Activated T-helper 9 cell treated with anti-CD3 and anti-CD28 coated beads, Interleukin-2, amount 50 U/mL, for 16 hours (primary cell): ENCODE results near the gene CFAP99.

Experiments used
- DNase-seq: peaks from one replicate; pipeline ENCODE4 v3.0.0-alpha.2; 2020; ENCODE audit warnings: low read depth

Gene CFAP99

GRCh38 chr4:2390784-2391421, 27.9 kb upstream of the CFAP99 start:
- no peak for DNase-seq

DNA sequence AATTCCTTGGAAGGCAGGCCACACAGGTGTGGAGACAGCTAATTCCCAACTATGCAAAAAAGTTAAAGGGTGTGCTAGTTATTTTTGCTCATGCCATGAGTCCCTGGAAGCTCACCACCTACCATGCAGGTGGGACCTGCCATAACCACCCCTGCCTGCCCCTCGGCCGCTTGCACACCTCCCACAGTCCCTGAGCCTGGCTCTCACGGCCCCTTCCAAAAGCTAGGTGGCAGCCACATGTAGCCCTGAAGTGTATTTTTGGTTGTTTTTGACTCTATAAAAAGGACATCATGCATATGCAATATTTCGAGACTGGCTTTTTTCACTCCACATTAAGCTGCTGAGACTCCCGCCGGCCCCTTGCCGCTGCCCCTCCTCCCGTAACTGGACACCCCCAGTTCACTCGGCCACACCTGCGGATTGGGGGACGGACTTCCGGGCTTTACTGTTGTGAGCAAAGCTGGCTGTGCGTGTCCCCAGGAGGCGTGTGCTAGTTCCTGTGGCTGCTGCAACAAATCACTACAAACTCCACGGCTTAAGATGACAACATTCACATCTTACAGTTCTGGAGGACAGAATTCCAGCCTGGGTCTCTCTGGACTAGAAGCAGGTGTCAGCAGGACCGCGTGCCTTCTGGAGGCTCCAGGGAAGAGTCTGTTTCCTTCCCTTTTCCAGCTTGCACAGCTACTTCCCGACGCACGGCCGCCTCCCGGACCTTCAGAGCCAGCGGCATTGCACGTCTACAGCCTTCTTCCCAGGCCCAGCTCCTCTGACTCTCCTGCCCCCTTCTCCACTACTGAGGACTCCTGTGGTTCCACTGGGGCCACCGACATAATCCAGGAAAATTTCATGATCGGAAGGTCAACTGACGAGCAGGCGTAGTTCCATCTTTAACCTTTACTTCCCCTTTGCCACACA, 25.1 kb upstream of the CFAP99 start:
- DNase-seq, result no peak

DNA sequence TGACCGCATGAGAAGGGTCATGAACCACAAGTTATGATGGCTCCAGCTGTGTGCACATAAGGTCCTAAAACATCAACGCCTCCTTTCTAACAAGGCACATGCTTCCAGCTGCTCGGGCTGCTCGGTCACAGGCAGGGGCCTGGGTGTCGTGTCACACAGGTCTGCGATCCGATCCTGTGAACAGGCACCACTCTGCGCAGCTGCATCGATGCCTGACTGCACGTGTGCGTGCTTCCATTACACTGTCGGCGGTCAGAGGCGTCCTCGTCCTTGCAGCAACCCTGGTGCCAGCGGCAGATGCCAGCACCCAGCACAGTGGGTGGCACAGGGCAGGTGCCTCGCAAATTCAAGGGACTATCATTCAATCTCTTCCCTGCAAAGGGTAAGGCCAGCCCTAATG, 24.2 kb upstream of the CFAP99 start:
- no peak for DNase-seq

- DNase-seq, result no peak
Measured at GRCh38 chr4:2395038-2395437, 23.7 kb upstream of the CFAP99 start.

GRCh38 chr4:2395584-2395983, 23.2 kb upstream of the CFAP99 start:
- DNase-seq, result no peak

GRCh38 chr4:2396781-2397368, 21.9 kb upstream of the CFAP99 start:
- no peak for DNase-seq

DNA sequence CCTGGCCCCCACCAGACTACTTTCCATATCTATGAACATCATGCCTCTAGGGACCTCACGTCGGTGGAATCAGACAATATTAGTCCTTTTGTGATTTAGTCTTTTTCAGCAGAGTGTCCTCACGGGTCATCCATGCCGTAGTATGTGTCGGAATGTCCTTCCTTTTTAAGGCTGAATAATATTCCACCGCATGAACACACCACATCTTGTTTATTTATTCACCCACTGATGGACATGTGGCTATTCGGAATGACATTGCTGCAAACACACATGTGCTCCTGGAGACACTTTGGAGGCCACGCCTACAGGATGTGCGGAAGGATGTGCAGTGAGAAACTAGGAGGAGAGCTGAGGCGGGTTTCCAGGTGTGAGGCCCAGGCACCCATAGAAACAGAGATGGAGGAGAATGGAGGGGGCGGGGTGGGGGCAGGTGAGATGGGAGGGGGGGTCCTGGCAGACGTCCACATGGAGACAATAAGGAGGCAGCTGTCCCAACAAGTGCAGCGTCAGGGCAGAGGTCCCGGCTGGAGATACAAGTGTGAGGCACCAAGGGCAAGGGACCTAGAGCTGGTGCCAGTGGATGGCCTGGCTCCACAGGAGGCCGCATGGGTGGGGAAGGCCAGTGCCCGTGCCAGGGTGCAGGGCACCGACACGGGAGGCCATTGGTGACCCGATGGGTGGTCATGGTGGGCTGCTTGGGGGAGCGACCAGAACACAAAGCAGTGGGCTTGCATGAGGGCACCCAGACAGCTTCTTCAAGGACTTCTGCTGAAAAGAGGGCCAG, 21.0 kb upstream of the CFAP99 start:
- DNase-seq, result no peak

DNA sequence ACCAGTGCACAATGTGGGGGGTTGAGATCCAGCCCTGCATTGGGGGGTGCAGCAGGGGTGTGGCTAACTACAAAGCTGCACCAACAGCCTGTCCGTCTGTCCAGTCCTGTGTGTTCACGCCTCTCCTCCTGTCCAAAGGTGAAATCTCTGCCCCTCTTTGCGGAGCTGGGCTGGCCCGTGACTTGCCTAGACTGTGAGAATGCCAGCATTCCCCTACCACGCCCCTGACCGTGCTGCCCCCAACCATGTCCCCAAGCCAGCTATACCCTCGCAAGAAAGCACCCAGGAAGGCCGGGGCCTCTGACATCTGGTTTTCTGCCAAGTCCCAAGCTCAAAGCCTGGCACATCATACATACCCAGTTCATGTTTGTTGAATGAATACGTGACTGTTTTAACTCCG, 19.5 kb upstream of the CFAP99 start:
- DNase-seq, result no peak

DNA sequence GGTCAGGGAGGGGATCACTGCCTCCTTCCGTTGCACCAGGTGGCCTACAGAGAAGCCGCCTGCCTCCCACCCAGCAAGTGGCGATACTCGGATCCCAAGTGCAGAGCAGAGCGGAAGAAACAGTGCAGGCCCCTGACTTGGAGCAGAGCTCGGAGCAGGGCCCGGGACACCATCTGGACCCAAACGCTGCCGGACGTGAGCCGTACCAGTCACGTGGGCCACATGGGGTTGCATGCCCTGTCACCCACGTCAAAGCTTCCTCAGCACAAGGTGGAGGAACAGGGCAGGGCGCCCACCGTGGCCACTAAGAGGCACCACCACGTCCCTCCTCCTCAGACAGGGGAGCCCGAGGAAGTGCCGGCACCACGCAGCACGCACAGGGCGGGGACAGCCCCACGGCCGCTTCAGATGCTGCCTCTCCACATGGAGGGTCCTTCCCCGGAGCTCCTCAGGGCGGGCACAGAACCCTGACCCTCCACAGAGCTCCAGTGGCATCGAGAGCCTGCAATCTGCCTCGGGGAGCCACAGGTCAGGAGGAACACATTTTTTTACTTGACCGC, 19.0 kb upstream of the CFAP99 start:
- no peak for DNase-seq

DNA sequence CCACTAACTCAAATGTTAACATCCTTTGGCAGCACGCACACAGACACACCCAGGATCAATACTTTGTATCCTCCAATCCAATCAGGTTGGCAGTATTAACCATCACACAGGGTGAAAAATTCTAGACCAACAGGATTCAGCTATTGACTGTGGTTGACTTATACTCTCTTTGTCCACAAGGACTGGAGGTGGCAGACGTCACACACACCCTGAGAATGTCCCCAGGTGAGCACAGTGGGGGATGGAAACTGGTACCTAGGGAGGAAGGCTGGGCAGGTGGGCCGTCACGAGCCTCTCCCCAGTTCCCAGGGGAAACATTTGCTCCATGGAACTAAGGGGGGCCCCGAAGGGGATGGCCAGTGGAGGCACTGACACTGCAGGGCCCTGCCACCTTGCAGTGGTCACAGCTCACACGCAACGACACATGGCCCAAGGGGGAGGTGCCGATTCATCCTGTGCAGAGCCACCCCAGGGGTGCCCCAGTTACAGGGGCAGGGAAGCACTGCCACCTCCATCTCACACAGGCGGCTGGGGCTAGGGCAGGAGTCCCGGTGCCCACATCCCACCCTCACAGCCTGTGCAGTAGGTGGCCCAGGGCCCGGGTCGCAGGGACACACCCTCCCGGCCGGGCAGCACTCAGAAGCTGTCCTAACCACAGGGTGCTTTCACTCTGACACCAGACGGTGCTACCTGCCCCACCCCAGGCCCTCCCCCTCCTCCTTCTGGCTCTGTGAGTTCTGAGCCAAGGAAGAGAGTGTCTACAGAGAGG, 17.7 kb upstream of the CFAP99 start:
- no peak for DNase-seq

DNA sequence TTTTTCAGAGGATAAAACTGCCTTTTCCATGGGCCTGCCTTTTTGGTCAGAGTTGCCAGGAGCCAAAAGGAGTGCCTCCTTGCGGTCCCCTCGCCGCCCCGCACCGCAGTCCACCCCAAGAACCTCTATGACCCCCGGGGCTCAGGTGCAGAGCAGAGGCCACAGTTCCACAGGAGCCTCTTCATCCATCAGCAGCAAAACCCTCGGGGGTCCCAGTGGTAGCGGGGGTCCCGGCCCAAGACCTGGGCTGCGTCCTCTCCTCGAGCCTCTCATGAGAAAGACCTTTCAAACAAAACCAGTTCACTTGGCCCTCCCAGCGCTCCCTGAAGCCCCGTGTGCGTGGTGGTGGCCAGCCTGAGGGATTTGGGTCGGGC, 17.2 kb upstream of the CFAP99 start:
- DNase-seq, result no peak

DNA sequence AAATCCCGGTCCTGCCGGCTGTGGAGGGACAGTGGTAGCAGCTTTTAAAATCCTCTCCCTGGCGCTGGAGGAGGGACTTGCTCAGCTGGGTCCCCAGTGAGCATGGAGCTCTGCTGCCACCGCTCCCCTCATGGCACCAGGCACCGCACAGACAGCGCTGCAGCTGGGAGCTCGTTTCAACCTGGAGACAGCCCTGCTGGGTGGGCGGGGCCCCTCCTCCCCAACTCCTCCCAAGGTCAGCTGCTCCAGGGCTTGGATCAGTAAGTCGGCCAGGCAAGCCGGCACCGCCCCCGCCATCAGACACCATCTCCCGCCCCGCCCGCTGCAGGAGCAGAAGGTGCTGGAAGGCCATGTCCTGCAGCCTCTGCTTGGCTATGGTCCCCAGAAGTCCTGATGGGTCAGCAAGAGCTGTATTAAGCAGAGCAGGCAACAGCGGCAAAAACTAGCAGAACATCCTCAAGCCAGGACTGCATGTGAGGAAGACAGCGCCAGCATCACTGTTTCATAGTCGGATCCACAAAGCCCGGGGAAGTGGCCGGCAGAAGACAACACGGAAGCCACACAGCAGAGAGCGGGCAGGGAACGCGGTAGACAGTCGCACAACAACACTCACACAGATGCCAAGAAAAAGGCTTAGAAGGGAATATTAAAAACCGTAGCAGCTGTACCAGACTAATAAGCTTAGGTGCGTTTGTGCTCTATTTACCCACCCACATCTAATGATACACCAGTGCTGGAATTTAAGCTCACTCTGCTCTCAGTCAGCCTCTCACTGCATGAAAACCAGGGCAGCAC, 16.5 kb upstream of the CFAP99 start:
- no peak for DNase-seq

DNA sequence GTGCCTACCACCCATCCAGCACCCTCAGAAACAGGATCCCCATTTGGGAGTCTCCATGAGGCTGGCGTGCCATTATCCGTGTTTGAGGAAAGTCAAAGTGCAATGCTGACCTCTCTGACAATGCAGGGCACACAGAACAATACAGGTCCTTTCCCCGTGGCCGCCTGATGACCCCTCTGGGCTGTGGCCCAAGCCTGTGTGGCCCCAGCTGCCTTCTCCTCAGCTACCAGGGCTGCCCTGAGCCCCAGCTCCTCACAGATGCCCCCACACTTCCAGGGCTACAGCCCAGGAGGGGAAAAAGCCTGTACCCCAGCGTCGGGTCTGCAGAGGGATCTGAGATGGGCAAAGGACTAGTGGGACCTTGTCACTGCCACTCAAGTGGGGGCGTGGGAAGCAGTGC, 15.8 kb upstream of the CFAP99 start:
- no peak for DNase-seq

GRCh38 chr4:2406406-2406805, 12.3 kb upstream of the CFAP99 start:
- no peak for DNase-seq

GRCh38 chr4:2406920-2407319, 11.8 kb upstream of the CFAP99 start:
- DNase-seq, result no peak

- no peak for DNase-seq
Measured at GRCh38 chr4:2407991-2408342, 10.8 kb upstream of the CFAP99 start.

- DNase-seq, result no peak
Measured at GRCh38 chr4:2408401-2408958, 10.3 kb upstream of the CFAP99 start.

GRCh38 chr4:2408976-2409375, 9.8 kb upstream of the CFAP99 start:
- DNase-seq, result no peak

DNA sequence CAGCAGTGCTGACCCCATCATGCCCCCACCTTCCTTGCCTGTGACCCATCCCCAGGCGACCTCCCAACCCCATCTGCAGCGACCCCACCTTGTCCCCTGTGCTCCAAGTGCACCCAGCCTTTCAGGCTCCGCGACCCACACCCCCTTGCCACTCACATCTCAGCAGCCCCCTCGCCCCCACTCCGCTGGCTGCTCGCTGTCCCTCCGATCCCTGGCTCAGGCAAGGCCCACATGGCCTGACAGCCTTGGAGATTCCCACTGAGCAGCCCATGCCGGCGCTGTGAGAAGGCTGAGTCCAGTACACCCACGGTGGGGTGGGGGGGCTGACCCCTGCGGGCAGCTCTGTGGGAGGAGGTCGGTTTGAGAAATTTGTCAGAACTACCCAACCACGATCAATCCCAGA, 9.4 kb upstream of the CFAP99 start:
- no peak for DNase-seq

DNA sequence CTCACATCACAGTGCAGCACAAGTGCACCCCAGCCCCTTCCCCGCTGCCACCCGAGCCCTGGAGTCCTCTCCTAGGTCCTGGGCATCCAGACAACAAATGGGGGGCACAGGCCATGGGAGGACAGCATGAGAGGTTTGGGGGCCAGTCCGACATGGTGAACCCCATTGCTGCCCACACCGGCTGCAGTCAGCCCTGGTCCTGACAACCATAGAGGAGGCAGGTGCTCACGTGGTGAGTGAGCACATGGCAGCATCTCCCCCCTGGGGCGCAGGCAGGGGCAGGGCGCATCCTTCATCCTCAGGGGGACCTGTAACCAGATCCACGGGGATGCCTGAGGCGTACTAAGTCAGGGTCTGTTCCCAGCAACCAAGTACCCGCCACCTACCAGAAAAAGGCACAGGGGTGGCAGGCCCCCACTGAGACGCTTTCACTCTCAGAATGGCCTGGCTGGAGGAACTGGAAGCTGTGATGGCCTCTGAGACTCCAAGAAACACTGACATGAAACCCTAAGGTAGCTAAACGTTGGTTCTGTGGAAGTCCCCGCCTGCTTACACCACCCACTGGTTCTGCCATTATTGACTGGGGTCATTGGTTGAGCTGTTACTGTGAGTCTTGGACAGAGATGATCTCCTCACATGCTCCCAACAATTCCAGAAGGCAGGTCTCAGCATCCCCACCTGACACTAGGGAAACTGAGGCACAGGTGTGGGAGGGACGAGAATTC, 6.8 kb upstream of the CFAP99 start:
- no peak for DNase-seq
